Measurements from ENCODE around the gene MST1R. TPM values are rescaled to one million over a fixed set of nuclear protein-coding genes. Genes with fewer than 3 reads are reported as not detected.
"Not testable (repeated sequence)": the region's sequence is repeated elsewhere in the genome, so short reads cannot be mapped to it uniquely, and the experiment has no call there.

Gene MST1R
- total RNA-seq, 1 donor from 2014 or later: not detected

GRCh38 chr3:49927798-49928197, 24.1 kb upstream of the MST1R start:
- peaks cover 3 to 4% of the 10 kb centered on the region in 2 donors for H3K36me3 ChIP-seq
- H3K4me3 ChIP-seq: no peak overlapping the region
- no peak for DNase-seq (ENCODE audit: low spot score in 2 of 2)

GRCh38 chr3:49926117-49926728, 22.6 kb upstream of the MST1R start:
- intact Hi-C loops (cut with DNase I): no loop called here
- H3K9me3 ChIP-seq: no peaks in the 10 kb centered on the region
- H3K4me3 ChIP-seq: no peak overlapping the region

More at GRCh38 chr3:49927798-49928197, 24.1 kb upstream of the MST1R start:
- intact Hi-C loops (cut with DNase I): no loop called here
- Histone ChIP-seq H3K4me1 (peaks cover 8 to 10% of the 10 kb centered on the region in 2 donors), H3K9me3 (no peaks in the 10 kb centered on the region), H3K27ac (no peak overlapping the region), H3K27me3 (no peaks in the 10 kb centered on the region)
- TF ChIP-seq, protein P1, sequence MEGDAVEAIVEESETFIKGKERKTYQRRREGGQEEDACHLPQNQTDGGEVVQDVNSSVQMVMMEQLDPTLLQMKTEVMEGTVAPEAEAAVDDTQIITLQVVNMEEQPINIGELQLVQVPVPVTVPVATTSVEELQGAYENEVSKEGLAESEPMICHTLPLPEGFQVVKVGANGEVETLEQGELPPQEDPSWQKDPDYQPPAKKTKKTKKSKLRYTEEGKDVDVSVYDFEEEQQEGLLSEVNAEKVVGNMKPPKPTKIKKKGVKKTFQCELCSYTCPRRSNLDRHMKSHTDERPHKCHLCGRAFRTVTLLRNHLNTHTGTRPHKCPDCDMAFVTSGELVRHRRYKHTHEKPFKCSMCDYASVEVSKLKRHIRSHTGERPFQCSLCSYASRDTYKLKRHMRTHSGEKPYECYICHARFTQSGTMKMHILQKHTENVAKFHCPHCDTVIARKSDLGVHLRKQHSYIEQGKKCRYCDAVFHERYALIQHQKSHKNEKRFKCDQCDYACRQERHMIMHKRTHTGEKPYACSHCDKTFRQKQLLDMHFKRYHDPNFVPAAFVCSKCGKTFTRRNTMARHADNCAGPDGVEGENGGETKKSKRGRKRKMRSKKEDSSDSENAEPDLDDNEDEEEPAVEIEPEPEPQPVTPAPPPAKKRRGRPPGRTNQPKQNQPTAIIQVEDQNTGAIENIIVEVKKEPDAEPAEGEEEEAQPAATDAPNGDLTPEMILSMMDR (IDR thresholded peaks at IDR 0.05): no peak

GRCh38 chr3:49925485-49925884, 21.8 kb upstream of the MST1R start:
- intact Hi-C loops (cut with DNase I): no loop called here

More at GRCh38 chr3:49926117-49926728, 22.6 kb upstream of the MST1R start:
- Histone ChIP-seq H3K36me3 (peaks cover 3 to 6% of the 10 kb centered on the region in 2 donors), H3K4me1 (peaks cover 8 to 10% of the 10 kb centered on the region in 2 donors), H3K27me3 (no peaks in the 10 kb centered on the region), H3K27ac (no peak overlapping the region)
- TF ChIP-seq, protein P1 (IDR thresholded peaks at IDR 0.05): no peak
- no peak for DNase-seq (ENCODE audit: low spot score in 2 of 2)

DNA sequence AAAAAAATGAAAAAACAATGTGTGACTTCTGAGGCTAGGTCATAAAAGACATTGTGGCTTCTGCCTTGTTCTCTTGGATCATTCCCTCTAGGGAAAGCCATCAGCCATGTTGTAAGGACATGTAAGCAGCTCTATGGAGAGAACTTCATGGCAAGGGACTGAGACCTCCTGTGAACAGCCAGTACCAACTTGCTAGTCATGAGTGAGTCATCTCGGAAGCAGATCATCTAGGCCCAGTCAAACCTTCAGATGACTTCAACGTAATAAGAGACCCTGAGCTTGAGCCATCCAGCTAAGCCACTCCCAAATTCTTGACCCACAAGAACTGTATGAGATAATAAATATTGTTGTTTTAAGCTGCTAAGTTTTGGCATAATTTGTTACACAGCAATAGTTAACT, 21.0 kb upstream of the MST1R start:
- H3K9me3 ChIP-seq: no peaks in the 10 kb centered on the region
- H3K4me1 ChIP-seq: peaks cover 5 to 10% of the 10 kb centered on the region in 2 donors
- H3K36me3 ChIP-seq: peaks cover 3 to 6% of the 10 kb centered on the region in 2 donors
- H3K27me3 ChIP-seq: no peaks in the 10 kb centered on the region
- no peak for DNase-seq (ENCODE audit: low spot score in 2 of 2)
- TF ChIP-seq, protein P1 (IDR thresholded peaks at IDR 0.05): no peak
- H3K27ac ChIP-seq: no peak overlapping the region
- H3K4me3 ChIP-seq: no peak overlapping the region
- intact Hi-C loops (cut with DNase I): no loop called here

More at GRCh38 chr3:49925485-49925884, 21.8 kb upstream of the MST1R start:
- H3K9me3 ChIP-seq: no peaks in the 10 kb centered on the region
- TF ChIP-seq, protein P1 (IDR thresholded peaks at IDR 0.05): no peak
- DNase-seq (ENCODE audit: low spot score in 2 of 2): no peak
- no peak overlapping the region for H3K27ac ChIP-seq
- no peak overlapping the region for H3K4me3 ChIP-seq
- H3K36me3 ChIP-seq: peaks cover 3 to 6% of the 10 kb centered on the region in 2 donors
- H3K4me1 ChIP-seq: peaks cover 8 to 10% of the 10 kb centered on the region in 2 donors
- H3K27me3 ChIP-seq: no peaks in the 10 kb centered on the region

GRCh38 chr3:49917806-49918590, 14.3 kb upstream of the MST1R start:
- H3K36me3 ChIP-seq; DNase-seq (ENCODE audit: low spot score in 2 of 2); H3K27ac ChIP-seq; H3K27me3 ChIP-seq; H3K9me3 ChIP-seq; H3K4me3 ChIP-seq; H3K4me1 ChIP-seq; intact Hi-C loops (cut with DNase I): not testable (repeated sequence)

DNA sequence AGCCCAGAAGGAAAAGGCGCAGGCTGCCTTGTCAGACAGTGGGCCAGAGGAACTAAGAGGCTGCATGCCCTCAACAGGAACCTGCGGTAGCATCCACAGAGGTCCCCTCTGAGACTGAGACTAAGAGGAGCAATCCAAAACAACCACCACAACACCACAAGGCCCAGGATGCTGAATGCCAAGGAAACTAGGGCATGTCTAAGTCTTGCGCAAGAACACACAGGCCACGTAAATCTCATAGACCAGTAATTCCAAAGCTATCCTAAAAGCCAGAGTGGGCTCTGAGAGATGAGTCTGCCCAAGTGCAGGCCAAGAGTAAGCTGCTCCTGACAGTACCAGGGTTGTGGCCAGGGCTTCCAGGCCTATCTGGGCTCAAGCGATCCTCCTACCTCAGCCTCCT, 13.0 kb upstream of the MST1R start:
- peaks cover 0 to 5% of the 10 kb centered on the region in 2 donors for H3K4me1 ChIP-seq
- no peaks in the 10 kb centered on the region for H3K9me3 ChIP-seq
- TF ChIP-seq, protein P1 (IDR thresholded peaks at IDR 0.05): no peak
- H3K36me3 ChIP-seq: peaks cover 3 to 6% of the 10 kb centered on the region in 2 donors
- DNase-seq (ENCODE audit: low spot score in 2 of 2): no peak
- H3K27ac ChIP-seq: no peak overlapping the region
- no peaks in the 10 kb centered on the region for H3K27me3 ChIP-seq
- H3K4me3 ChIP-seq: no peak overlapping the region
- intact Hi-C loops (cut with DNase I): no loop called here
